ENCODE data around the gene DGCR6L.
"Not testable (repeated sequence)": the region's sequence is repeated elsewhere in the genome, so short reads cannot be mapped to it uniquely, and the experiment has no call there.

Gene DGCR6L

GRCh38 chr22:20270190-20271113, 49.4 kb downstream of the DGCR6L start:
- H2AFZ ChIP-seq (ENCODE audit: low read length, unreplicated experiment); H3K4me3 ChIP-seq (ENCODE audit: low read depth, low read length); H3K27ac ChIP-seq (ENCODE audit: low read depth, low read length); H3K79me2 ChIP-seq (ENCODE audit: control insufficient read depth, insufficient read depth, low read length, unreplicated experiment); H3K4me1 ChIP-seq (ENCODE audit: control insufficient read depth, insufficient read depth, low read length, unreplicated experiment); H3K27me3 ChIP-seq (ENCODE audit: insufficient read depth, low read length); H3K36me3 ChIP-seq (ENCODE audit: insufficient read depth, low read length): not testable (repeated sequence)

DNA sequence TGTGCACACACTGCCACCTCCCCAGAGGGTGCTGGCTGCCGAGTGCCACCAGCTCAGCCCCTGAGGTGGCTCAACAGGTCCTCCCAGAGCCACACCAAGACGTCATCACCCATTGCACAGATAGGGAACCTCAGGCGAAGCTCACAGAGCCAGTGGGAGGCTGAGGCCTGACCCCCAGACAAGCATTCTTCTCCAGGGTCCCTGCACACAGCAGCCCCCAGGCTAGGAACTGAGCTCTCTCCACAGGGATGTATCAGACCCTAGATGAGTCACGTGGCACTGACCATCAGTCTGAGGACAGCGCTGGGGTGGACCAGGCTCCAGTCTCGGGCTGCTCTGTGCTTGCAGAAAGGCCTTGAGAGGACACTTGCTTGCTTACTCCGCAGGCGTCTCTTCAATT, 50.2 kb downstream of the DGCR6L start:
- H2AFZ ChIP-seq (ENCODE audit: low read length, unreplicated experiment); H3K36me3 ChIP-seq (ENCODE audit: insufficient read depth, low read length); H3K27ac ChIP-seq (ENCODE audit: low read depth, low read length); H3K4me1 ChIP-seq (ENCODE audit: control insufficient read depth, insufficient read depth, low read length, unreplicated experiment); H3K79me2 ChIP-seq (ENCODE audit: control insufficient read depth, insufficient read depth, low read length, unreplicated experiment); H3K27me3 ChIP-seq (ENCODE audit: insufficient read depth, low read length); H3K4me3 ChIP-seq (ENCODE audit: low read depth, low read length): not testable (repeated sequence)

DNA sequence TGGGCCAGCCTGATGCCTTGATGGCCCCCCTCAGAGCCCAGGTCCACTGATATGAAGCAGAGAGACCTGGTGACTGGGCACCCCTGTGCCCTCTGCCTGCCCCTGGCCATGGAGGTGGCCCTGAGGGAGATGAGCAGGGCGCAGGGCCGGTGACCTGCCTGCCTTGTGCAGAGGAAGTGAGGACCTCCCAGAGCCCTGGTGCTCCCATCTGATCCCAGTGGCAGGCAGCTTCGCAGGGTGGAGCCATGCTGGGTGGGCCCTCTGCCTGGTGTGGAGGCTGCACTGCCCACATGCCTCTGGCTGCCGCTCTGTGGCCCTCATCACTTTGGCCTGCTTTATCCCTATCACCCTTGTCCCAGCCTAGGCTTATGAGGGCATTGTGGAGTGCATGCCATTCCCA, 50.7 kb downstream of the DGCR6L start:
- H2AFZ ChIP-seq (ENCODE audit: low read length, unreplicated experiment); H3K36me3 ChIP-seq (ENCODE audit: insufficient read depth, low read length); H3K4me1 ChIP-seq (ENCODE audit: control insufficient read depth, insufficient read depth, low read length, unreplicated experiment); H3K79me2 ChIP-seq (ENCODE audit: control insufficient read depth, insufficient read depth, low read length, unreplicated experiment); H3K27ac ChIP-seq (ENCODE audit: low read depth, low read length); H3K4me3 ChIP-seq (ENCODE audit: low read depth, low read length); H3K27me3 ChIP-seq (ENCODE audit: insufficient read depth, low read length): not testable (repeated sequence)

DNA sequence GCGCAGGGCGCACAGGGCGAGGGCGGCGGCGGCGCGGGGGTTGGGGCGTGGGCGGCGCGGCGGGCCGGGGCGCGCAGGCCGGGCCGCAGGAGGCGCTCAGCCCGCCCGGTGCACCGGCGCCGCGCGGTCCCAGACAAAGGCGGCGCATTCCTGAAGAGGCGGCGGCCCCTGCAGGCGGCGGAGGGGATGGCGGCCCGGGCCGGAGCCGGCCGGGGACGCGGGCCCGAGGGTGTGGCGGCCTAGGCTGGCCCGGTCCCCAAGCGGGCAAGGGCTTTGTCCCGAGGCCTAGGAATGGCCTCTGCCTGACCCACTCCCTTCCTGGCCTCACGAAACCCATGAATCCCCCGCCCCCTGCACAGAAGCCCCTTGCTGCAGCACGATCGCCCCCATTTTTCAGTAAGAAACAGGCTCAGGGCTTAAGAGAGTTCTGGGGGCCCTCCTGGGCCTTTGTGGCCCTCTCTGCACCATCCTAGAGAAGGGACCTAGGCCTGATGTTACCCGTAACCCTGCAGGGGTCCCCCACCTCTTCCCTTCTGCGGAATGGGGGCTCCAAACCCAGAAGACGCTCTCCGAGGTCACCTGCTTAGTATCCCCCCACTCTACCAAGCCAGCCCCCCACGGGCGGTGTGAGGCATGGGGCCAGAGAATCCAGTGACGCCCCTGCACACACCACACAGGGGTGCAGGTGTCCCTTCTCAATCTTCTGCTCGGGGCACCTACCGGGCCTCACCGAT, 51.4 kb downstream of the DGCR6L start, which contains the start of gene RTN4R:
TSS of gene RTN4R (minus strand) at position 40 of the 734 bp plus-strand sequence. CDS start 226 bp downstream, outside the sequence.
- Histone ChIP-seq H3K4me1 (ENCODE audit: control insufficient read depth, insufficient read depth, low read length, unreplicated experiment) (no peaks in the 10 kb centered on the region), H3K27me3 (ENCODE audit: insufficient read depth, low read length) (no peaks in the 10 kb centered on the region), H2AFZ (ENCODE audit: low read length, unreplicated experiment) (no peak within 1 kb of the TSS), H3K27ac (ENCODE audit: low read depth, low read length) (no peak within 1 kb of the TSS), H3K4me3 (ENCODE audit: low read depth, low read length) (peak within 1 kb of the TSS; percentile 62; the same call in 1 of the 2 replicates), H3K79me2 (ENCODE audit: control insufficient read depth, insufficient read depth, low read length, unreplicated experiment) (no peaks in the 10 kb centered on the region), H3K36me3 (ENCODE audit: insufficient read depth, low read length) (no peaks in the 10 kb centered on the region)

GRCh38 chr22:20267441-20268278, 52.2 kb downstream of the DGCR6L start:
- peak overlapping the region; percentile 62; the same call in 1 of the 2 replicates for H3K4me3 ChIP-seq (ENCODE audit: low read depth, low read length)
- no peaks in the 10 kb centered on the region for H3K36me3 ChIP-seq (ENCODE audit: insufficient read depth, low read length)
- H3K4me1 ChIP-seq (ENCODE audit: control insufficient read depth, insufficient read depth, low read length, unreplicated experiment), result no peaks in the 10 kb centered on the region
- no peaks in the 10 kb centered on the region for H3K27me3 ChIP-seq (ENCODE audit: insufficient read depth, low read length)
- H3K79me2 ChIP-seq (ENCODE audit: control insufficient read depth, insufficient read depth, low read length, unreplicated experiment), result no peaks in the 10 kb centered on the region
- H2AFZ ChIP-seq (ENCODE audit: low read length, unreplicated experiment), result no peak overlapping the region
- no peak overlapping the region for H3K27ac ChIP-seq (ENCODE audit: low read depth, low read length)

DNA sequence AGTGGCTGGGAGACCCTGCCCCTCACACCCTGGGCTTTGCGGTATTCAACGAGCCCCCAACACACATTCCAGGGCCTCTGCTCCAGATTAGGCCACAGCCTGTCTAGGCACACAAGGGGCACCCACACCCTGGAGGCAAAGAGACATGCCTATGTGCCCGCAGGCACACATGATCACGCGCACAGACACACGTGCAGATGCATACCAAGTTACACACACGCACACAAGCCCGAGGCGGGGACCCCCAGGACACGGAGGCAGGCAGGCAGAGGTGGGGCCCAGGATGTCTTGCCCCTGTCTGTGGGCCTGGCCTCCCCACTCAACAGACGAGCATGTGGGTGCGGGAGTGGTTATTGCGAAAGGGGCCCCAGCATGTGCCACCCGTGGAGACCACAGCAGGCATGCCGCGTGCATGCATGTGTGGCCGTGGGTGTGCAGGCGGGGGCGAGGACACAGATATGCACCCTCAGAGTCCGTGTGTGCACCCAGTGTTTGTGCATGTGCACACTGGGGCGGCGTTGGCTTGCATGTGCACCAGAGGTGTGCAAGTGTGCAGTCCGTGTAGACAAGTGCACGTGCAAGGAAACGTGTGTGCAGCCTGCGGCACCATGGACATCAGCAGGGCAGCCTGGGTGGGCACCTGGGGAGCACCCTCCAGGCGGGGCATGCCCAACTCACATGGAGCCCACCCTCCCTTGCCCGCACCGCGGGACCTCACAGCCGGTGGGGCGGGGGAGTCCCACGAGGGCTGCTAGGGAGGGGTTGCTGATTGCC, 53.0 kb downstream of the DGCR6L start:
- not testable (repeated sequence) for H3K36me3 ChIP-seq (ENCODE audit: insufficient read depth, low read length); H3K4me3 ChIP-seq (ENCODE audit: low read depth, low read length); H3K27ac ChIP-seq (ENCODE audit: low read depth, low read length); H3K79me2 ChIP-seq (ENCODE audit: control insufficient read depth, insufficient read depth, low read length, unreplicated experiment); H3K4me1 ChIP-seq (ENCODE audit: control insufficient read depth, insufficient read depth, low read length, unreplicated experiment); H2AFZ ChIP-seq (ENCODE audit: low read length, unreplicated experiment); H3K27me3 ChIP-seq (ENCODE audit: insufficient read depth, low read length)

- not testable (repeated sequence) for H3K36me3 ChIP-seq (ENCODE audit: insufficient read depth, low read length); H3K79me2 ChIP-seq (ENCODE audit: control insufficient read depth, insufficient read depth, low read length, unreplicated experiment); H3K4me3 ChIP-seq (ENCODE audit: low read depth, low read length); H3K27me3 ChIP-seq (ENCODE audit: insufficient read depth, low read length); H2AFZ ChIP-seq (ENCODE audit: low read length, unreplicated experiment); H3K4me1 ChIP-seq (ENCODE audit: control insufficient read depth, insufficient read depth, low read length, unreplicated experiment); H3K27ac ChIP-seq (ENCODE audit: low read depth, low read length)
These were observed 53.8 kb downstream of the DGCR6L start for GRCh38 chr22:20265772-20266666.

DNA sequence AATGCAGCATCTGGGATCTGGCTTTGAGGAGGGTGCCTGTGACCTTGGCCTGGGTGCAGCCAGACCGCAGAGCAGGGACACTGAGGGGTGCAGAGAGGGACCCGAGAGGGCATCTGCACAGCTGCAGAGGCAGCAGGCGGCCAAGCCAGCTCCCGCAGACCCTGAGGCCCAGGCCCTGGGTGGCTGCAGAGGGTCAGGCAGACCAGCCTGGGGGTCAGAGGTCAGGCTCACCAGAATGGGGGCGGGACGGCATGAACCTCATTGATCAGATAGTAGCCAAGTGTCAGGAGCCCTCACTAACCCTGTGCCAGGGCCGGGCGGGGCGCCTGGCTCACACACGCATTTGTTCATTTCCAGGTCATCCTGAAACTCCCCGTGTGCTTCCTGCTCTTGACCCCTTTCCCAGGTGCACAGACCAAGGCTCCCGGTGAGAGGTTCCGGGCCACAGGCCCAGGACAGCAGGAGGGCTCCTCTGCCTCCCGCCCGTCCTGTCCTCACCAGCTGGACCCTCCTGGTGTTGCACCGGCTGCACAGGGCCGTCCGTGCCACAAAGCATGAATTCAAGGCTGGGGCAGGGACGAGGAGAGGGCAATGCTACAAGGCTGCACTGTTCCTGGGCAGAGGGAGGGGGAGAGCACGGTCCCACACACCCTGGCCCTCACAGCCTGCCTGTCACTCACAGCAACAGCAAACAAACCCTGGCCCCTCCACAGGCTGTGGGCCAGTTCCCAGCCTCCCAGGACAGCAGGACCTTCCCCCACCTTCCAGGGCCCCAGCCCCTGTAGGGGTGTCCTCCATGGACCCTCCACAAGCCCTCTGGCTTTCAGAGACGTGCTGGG, 55.0 kb downstream of the DGCR6L start:
- Histone ChIP-seq H2AFZ (ENCODE audit: low read length, unreplicated experiment) (no peak overlapping the region), H3K27me3 (ENCODE audit: insufficient read depth, low read length) (no peaks in the 10 kb centered on the region), H3K79me2 (ENCODE audit: control insufficient read depth, insufficient read depth, low read length, unreplicated experiment) (no peaks in the 10 kb centered on the region), H3K36me3 (ENCODE audit: insufficient read depth, low read length) (no peaks in the 10 kb centered on the region), H3K27ac (ENCODE audit: low read depth, low read length) (no peak overlapping the region), H3K4me1 (ENCODE audit: control insufficient read depth, insufficient read depth, low read length, unreplicated experiment) (no peaks in the 10 kb centered on the region), H3K4me3 (ENCODE audit: low read depth, low read length) (no peak overlapping the region)

All from ACC112 (cell line).